Posterior cingulate gyrus (tissue), 11 donors: ENCODE results near the gene PPP2R5E.
"Not testable (repeated sequence)": the region's sequence is repeated elsewhere in the genome, so short reads cannot be mapped to it uniquely, and the experiment has no call there.

ENCODE experiments used
- DNase-seq, 10 donors: peaks; one replicate each; pipeline versions ENCODE4 v3.0.0 to v3.0.0-alpha.2; 2020 to 2021; ENCODE audit warnings: mixed read lengths in 3 of 10
- intact Hi-C: fragments of 100-400 bp; cut with DNase I; formaldehyde crosslinking; loops from one replicate; pipeline ENCODE4 v1.15.1; 2023

The PPP2R5E gene

GRCh38 chr14:63523735-63524426 lies 19.3 kb downstream of the PPP2R5E start:
- intact Hi-C loops = no loop called here
- DNase-seq = no peak

GRCh38 chr14:63522511-63522910 lies 20.7 kb downstream of the PPP2R5E start:
- DNase-seq, intact Hi-C loops: not testable (repeated sequence)

DNA sequence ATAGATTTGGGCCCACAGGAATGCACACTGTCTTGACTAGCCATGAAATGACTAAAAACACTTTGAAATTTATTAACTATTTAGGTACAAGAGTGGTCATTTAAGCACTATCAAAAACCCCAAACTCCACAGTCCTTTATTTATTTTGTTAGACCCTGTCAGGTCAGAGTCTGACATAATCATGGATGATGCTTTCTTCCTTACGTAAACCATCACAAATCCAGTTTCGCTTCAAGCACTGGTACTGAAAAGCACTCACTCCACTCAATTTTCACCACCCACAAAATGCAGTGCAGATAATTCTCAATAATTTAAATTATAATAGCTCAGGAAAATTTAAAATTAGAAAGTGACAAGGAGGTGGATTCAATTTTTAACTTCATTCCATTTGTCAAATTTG lies 25.8 kb downstream of the PPP2R5E start:
- no peak for DNase-seq
- intact Hi-C loops = no loop called here

DNA sequence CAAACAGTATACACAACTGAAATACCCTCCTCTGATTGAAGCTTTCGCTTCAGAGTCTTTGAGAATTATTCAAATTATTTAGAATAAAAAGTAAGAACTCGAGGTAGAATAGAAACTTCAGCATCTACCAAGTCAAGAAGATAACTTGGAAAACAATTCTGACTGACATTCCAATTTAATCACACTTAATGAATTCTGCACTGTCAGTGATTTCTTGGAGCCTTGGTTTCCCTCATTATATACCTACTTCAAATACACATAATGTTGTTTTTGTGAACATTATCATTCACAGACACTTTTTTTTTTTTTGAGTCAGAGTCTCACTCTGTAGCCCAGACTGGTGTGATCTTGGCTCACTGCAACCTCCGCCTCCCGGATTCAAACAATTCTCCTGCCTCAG lies 27.9 kb downstream of the PPP2R5E start:
- intact Hi-C loops = no loop called here
- DNase-seq = no peak

DNA sequence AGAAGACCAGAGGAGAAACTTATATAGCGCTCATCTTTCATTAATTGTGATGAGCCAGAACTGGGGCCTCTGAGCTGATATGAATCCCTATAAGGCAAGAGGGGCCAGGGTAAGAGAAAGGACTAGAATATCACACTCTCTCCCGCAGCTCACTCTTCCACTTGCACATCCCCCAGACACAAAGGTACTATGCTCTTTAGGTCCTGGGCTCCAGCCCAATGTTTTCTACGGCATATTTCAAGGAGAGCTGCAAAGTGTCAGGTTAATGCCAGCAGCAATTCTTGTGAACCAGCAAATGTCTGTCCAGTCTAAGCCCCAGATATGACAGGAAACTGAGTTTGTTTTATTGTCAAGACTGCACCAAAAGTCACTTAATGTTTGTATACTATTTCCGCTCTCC lies 29.4 kb downstream of the PPP2R5E start:
- no peak for DNase-seq
- intact Hi-C loops = no loop called here

GRCh38 chr14:63512861-63513260 lies 30.3 kb downstream of the PPP2R5E start:
- intact Hi-C loops = no loop called here
- DNase-seq = no peak

DNA sequence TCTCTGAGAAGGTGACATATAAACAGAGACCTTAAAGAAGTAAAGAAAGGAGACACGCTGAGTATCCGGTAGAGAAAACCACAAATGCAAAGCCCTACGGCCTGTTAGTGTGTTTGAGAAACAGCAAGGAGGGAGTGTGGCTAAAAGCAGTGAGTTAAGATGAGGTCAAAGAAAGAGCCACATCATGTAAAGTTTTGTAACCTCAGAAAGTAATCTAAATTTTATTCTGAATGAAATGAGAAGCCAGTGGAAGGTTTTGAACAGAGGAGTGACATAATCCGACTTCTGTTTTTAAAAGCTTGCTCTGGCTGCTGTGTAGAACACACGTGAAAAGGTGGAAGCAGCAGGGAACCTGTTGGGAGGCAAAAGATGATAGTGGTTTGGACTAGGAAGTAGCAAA lies 32.6 kb downstream of the PPP2R5E start:
- no peak for DNase-seq
- intact Hi-C loops = no loop called here

- no peak for DNase-seq
- intact Hi-C loops = no loop called here
Observed at GRCh38 chr14:63508033-63508432, 35.1 kb downstream of the PPP2R5E start.

- intact Hi-C loops = no loop called here
- DNase-seq = no peak
Observed at GRCh38 chr14:63504648-63505047, 38.5 kb downstream of the PPP2R5E start.

DNA sequence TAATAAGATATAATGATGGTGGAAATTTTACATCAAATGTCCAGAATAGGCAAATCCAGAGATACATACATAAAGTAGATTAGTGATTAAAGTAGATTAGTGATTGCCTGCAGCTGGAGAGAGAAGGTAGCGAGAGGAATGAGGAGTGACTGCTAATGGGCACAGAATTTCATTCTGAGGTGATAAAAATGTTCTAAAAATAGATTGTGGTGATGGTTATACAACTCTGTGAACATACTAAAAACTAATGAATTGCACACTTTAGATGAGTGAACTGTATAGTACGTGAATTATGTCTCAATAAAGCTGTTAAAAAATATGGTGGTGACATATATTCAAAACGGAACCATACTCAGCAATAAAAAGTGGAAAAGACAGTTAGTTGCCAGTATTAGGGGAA lies 41.7 kb downstream of the PPP2R5E start:
- DNase-seq = no peak

GRCh38 chr14:63499701-63500250 lies 43.4 kb downstream of the PPP2R5E start:
- intact Hi-C loops = no loop called here
- DNase-seq = no peak

More for the DNA sequence above, 41.7 kb downstream of the PPP2R5E start:
- intact Hi-C loops = no loop called here

GRCh38 chr14:63496837-63497400 lies 46.3 kb downstream of the PPP2R5E start:
- intact Hi-C loops = no loop called here
- no peak for DNase-seq

- no peak for DNase-seq
- intact Hi-C loops = no loop called here
Observed at GRCh38 chr14:63493246-63493645, 49.9 kb downstream of the PPP2R5E start.

- intact Hi-C loops = no loop called here
- no peak for DNase-seq
Observed at GRCh38 chr14:63492391-63492790, 50.8 kb downstream of the PPP2R5E start.

GRCh38 chr14:63487724-63488123 lies 55.5 kb downstream of the PPP2R5E start:
- intact Hi-C loops = no loop called here
- no peak for DNase-seq

DNA sequence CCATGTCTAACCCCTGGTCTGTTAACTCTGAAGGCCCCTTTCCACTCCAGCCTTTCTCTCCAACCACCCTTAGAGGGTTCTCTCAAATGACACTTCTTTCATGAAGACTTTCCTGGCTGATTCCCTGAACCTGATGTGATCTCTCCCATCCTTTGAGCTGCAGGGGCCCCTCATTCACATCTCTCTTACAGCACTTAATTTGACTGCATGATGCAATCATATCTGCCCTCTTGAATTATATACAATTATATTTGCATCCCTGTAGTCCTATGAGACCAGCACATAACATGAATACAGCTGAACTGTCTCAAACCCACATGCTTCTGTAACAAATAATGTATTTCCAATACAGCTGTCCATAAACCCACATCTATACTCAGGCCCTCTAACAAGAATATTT lies 56.4 kb downstream of the PPP2R5E start:
- no peak for DNase-seq
- intact Hi-C loops = no loop called here

DNA sequence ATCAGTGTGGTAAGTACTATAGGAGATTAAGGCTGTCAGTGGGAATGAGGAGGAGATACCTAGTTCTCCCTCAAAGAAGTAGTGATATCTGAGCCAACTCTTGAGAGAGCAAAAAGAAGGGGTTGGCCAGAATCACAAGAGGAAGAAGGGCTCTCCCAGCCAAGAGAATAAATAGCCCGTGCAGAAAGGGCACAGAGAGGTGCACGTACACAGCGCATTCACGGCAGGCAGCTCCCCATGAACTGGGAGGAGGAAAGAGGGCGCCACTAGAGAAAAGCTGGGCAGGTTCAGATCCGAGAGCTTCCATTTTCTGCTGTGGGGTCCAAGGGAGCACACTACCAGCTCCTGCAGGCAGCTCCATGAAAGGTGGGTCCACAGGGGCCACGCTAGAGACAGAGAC lies 59.9 kb downstream of the PPP2R5E start:
- no peak for DNase-seq
- intact Hi-C loops = no loop called here

DNA sequence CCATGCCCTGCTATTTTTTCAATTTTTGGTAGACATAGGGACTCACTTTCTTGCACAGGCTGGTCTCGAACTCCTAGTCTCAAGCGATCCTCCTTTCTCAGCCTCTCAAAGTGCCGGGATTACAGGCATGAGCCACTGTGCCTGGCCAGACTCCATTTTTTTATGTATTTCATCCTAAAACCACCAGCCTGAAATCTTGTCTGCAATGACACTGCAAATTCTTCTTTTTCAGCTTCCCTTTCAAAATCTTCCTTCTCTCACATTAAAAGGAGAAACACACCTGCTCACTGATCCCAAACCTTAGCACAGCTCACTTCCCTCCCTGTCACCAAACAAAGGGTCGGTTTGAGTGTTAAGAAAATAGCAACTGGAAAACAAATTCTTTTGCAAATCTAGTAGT lies 62.6 kb downstream of the PPP2R5E start:
- no peak for DNase-seq
- intact Hi-C loops = no loop called here

GRCh38 chr14:63478437-63478852 lies 64.7 kb downstream of the PPP2R5E start:
- intact Hi-C loops = no loop called here
- DNase-seq = no peak

- intact Hi-C loops = no loop called here
- DNase-seq = no peak
Observed at GRCh38 chr14:63478010-63478409, 65.2 kb downstream of the PPP2R5E start.

DNA sequence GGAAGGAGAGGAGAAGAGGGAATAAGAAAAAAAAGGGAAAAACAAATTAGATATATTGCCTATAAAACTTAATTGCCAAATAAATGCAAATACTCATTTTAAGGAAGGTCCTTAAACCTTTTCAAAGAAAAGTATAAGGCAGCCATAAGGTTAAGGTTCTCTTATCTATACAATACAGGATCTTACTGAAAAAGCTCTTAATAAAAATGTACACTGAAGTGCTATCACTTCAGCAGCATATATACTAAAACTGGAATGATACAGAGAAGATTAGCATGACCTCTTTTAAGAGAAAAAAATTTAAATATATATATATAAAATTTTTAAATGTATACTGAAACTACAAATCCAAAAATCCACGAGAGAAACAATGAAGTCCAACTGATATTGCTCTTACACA lies 65.6 kb downstream of the PPP2R5E start:
- no peak for DNase-seq
- intact Hi-C loops = no loop called here

DNA sequence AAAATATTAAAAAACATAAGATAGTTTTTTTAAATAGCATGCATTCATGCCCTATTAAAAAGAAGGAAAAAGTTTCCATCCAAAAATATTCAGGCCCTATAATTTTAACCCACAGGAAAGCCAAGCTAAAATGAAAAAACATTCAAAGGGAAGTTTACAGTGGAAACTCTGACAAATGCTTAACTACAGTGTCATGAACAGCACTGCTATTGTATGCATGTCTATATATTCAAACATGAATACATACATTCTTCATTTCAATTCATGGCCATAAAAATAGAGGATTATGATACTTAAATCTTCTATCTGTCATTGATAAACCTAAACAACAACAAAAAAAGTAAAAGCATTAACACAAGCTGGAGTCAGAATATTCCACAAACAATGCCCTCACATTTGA lies 67.4 kb downstream of the PPP2R5E start:
- no peak for DNase-seq
- intact Hi-C loops = no loop called here
